GM23248 (cell line): ENCODE measurements around the gene CFAP57.

Experiments
- EZH2 ChIP-seq: fragments of 200-600 bp; sonication (generic); IDR thresholded peaks from 2 replicates; pipeline ENCODE4 v1.6.1; 2018; ENCODE audit warnings: antibody characterized with exemption, mild to moderate bottlenecking; ENCODE audit not compliant: insufficient read depth, poor library complexity, severe bottlenecking
- EZH2phosphoT487 ChIP-seq: fragments of 200-600 bp; sonication (generic); IDR thresholded peaks from 2 replicates; pipeline ENCODE4 v1.6.1; 2018; ENCODE audit warnings: antibody characterized with exemption, moderate library complexity, mild to moderate bottlenecking, low read depth; ENCODE audit not compliant: insufficient read depth

DNA sequence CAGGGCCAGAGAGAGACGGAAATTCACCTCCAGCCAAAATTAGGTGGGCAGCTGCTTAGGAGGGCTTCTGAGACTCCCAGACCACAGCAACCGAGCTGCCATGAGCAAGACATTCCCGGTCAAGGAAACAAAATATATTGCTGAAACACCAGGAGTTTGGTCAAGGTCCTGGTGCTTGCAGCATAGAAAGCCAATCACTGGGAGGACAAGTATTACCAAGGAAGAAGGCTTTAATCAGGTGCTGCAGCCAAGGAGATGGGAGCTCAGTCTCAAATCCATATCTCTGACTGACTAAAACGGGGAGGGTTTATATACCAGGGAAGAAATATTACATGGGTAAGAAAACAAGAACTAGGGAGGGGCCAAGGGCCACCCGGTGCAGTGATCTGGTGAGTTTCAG is 78.9 kb downstream of the CFAP57 start:
- TF ChIP-seq EZH2 (no peak), EZH2phosphoT487 (no peak)
